K562 (cell line): ENCODE measurements around the gene DYNLT2. TPM values are rescaled to one million over a fixed set of nuclear protein-coding genes. Genes with fewer than 3 reads are reported as not detected.

Experiments
- ARID2 ChIP-seq: fragments of 450-650 bp; IDR thresholded peaks from 2 replicates; pipeline ENCODE4 v1.6.1; 2017; ENCODE audit warnings: antibody characterized with exemption, mild to moderate bottlenecking
- BRCA1 ChIP-seq, 2 experiments: fragments of 450-650 bp in 1 of 2; sonication (generic) in 1 of 2; formaldehyde crosslinking in 1 of 2; IDR thresholded peaks; 2 replicates each; pipeline versions ENCODE4 v1.5.0 to v1.6.1; 2017 to 2020; ENCODE audit warnings: mild to moderate bottlenecking in 1 of 2, missing genetic modification reagents in 1 of 2
- CHD4 ChIP-seq: fragments of 200-600 bp; sonication (generic); IDR thresholded peaks from 3 replicates; pipeline ENCODE4 v1.6.1; 2012; ENCODE audit warnings: low read depth, mild to moderate bottlenecking, mixed read lengths, low read length, inconsistent platforms; ENCODE audit not compliant: insufficient read depth, insufficient replicate concordance, poor library complexity, severe bottlenecking
- EP400 ChIP-seq: fragments of 450-650 bp; IDR thresholded peaks from 2 replicates; pipeline ENCODE4 v1.6.1; 2017; ENCODE audit warnings: antibody characterized with exemption, mild to moderate bottlenecking, moderate library complexity
- ERF ChIP-seq: fragments of 450-650 bp; formaldehyde crosslinking; IDR thresholded peaks from 2 replicates; pipeline ENCODE4 v1.4.0; 2020; ENCODE audit warnings: mild to moderate bottlenecking, mixed read lengths
- HCFC1 ChIP-seq: IDR thresholded peaks from 2 replicates; pipeline ENCODE4 v1.6.1; 2012; ENCODE audit warnings: low read depth, low read length, improper control_type of control experiment
- KHSRP ChIP-seq: fragments of 450-650 bp; IDR thresholded peaks from 2 replicates; pipeline ENCODE4 v1.6.1; 2017
- NFXL1 ChIP-seq: fragments of 450-650 bp; formaldehyde crosslinking; IDR thresholded peaks from 2 replicates; pipeline ENCODE4 v1.4.0; 2021; ENCODE audit warnings: mild to moderate bottlenecking
- POLR2AphosphoS2 ChIP-seq: IDR thresholded peaks from 2 replicates; pipeline ENCODE4 v1.6.1; 2012; ENCODE audit warnings: low read length, improper control_type of control experiment
- POLR2AphosphoS5 ChIP-seq: IDR thresholded peaks from 2 replicates; pipeline ENCODE4 v1.6.1; 2011; ENCODE audit warnings: mild to moderate bottlenecking, low read depth, low read length, moderate library complexity; ENCODE audit not compliant: control insufficient read depth, insufficient read depth
- PTRF ChIP-seq: fragments of 450-650 bp; IDR thresholded peaks from 2 replicates; pipeline ENCODE4 v1.6.1; 2016; ENCODE audit warnings: mild to moderate bottlenecking, missing genetic modification characterization, missing compliant biosample characterization
- SREBF2 ChIP-seq: sonication (generic); formaldehyde crosslinking; IDR thresholded peaks from 2 replicates; pipeline ENCODE4 v1.4.0; 2020; ENCODE audit warnings: mild to moderate bottlenecking, missing genetic modification reagents
- ZBTB17 ChIP-seq: fragments of 450-650 bp; formaldehyde crosslinking; IDR thresholded peaks from 2 replicates; pipeline ENCODE4 v1.4.0; 2020; ENCODE audit warnings: mild to moderate bottlenecking
- ZFP1 ChIP-seq: fragments of 450-650 bp; formaldehyde crosslinking; IDR thresholded peaks from 2 replicates; pipeline ENCODE4 v1.4.0; 2020; ENCODE audit warnings: mild to moderate bottlenecking, mixed read lengths
- ZNF274 ChIP-seq: IDR thresholded peaks from 2 replicates; pipeline ENCODE4 v1.6.1; 2011; ENCODE audit warnings: low read depth, mild to moderate bottlenecking, low read length, moderate library complexity, borderline replicate concordance
- ZNF311 ChIP-seq: fragments of 250-450 bp; sonication (Bioruptor Pico); IDR thresholded peaks from 2 replicates; pipeline ENCODE4 v1.4.0; 2020; ENCODE audit warnings: mild to moderate bottlenecking, moderate library complexity
- ZNF444 ChIP-seq: fragments of 250-450 bp; sonication (Bioruptor Pico); IDR thresholded peaks from 2 replicates; pipeline ENCODE4 v1.4.0; 2020; ENCODE audit warnings: mild to moderate bottlenecking, moderate library complexity
- ZNF696 ChIP-seq: fragments of 250-450 bp; sonication (Bioruptor Pico); conservative IDR thresholded peaks from 2 replicates; pipeline ENCODE4 v1.4.0; 2020; ENCODE audit warnings: mild to moderate bottlenecking, moderate library complexity
- ZZZ3 ChIP-seq: fragments of 450-650 bp; IDR thresholded peaks from 2 replicates; pipeline ENCODE4 v1.6.1; 2016; ENCODE audit warnings: antibody characterized with exemption, mild to moderate bottlenecking, moderate library complexity
- polyA plus RNA-seq, 8 experiments: library from polyadenylated mRNA; depleted of rRNA in 4 of 8; stranded (reverse) in 5 of 8; unstranded in 3 of 8; fragments of >200 nt; fragmentation: Nextera tagmentation in 2 of 8; fragmentation: Illumina TruSeq in 1 of 8; extraction: Ambion mirVana in 2 of 8; extraction: Trizol in 1 of 8; gene quantifications; 2 replicates each; pipeline versions ENCODE4 v1.2.1 to v1.2.3, GENCODE V29; 2011 to 2014; ENCODE audit warnings: inconsistent platforms in 1 of 8, missing spikeins in 1 of 8
- total RNA-seq, 7 experiments: library from RNA; depleted of rRNA in 6 of 7; stranded (reverse); fragments of >200 nt in 6 of 7; fragmentation: Illumina TruSeq in 2 of 7; extraction: Trizol in 2 of 7; gene quantifications; 2 replicates each; pipeline versions ENCODE4 v1.2.1 to v1.2.3, GENCODE V29; 2011 to 2021; ENCODE audit warnings: low replicate concordance in 1 of 7
- TF ChIP-seq, protein P1 (sequence below): fragments of 150-350 bp; conservative IDR thresholded peaks from 2 replicates; pipeline ENCODE4 v1.6.1; 2014; ENCODE audit warnings: low read length
- TF ChIP-seq, protein P2 (sequence below): fragments of 450-650 bp; formaldehyde crosslinking; IDR thresholded peaks from 2 replicates; pipeline ENCODE4 v1.4.0; 2020; ENCODE audit warnings: mild to moderate bottlenecking, mixed read lengths
- TF ChIP-seq, protein P3 (sequence below): fragments of 450-650 bp; formaldehyde crosslinking; IDR thresholded peaks from 2 replicates; pipeline ENCODE4 v1.4.0; 2020; ENCODE audit warnings: mild to moderate bottlenecking, moderate library complexity

Gene DYNLT2
- total and polyA plus RNA-seq, 9 of the 15 experiments (the other 6 are each of a cell fraction or from before 2014, with no cell fraction given) = 2.0 to 12.8 (median 6.3) TPM

DNA sequence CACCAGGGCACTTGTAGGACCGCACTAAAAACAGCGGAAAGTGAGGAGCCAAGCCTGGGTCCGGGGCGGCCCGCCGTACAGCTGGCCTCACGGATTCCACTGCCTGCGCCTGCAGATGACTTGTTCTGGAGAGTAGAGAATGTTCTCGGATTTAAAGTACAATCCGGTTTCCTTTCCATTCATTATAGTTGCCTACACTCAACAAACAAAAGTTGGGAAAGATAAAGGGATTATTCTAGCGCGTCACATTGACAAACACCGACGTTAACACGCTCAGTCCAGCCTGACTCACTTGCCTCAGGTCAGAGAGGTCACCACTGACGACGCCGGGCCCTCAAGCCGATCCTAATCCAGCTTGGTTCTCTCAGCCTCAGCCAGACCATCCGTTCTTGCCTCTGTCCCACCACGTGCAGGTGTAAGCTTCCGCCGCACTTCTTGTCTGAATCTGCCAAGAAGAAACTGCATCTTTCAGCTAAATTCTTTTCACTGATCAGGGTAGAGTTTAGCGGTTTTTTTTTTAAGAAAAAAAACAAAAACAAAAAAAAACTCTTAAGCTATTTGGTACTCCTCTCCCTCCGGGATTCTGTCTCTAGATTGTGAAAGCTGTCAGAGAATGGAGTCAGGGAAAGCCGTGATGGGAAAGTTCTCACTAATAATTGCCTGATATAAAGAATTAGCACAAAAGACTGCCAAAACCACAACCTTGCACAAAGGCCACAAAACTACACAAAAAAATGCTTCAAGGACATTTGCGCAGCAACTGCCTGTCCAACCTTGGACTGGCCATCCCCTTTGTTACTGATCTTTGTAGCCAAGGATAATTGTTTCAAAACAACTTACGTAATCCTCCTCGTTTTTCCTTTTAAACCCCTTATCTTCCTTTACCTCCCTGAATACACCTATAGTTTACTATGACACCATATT lies 26.0 kb downstream of the DYNLT2 start (continued):
- TF ChIP-seq CHD4 = no peak
- no peak for TF ChIP-seq ZNF696 (CRISPR knock-in tag)
- TF ChIP-seq ZFP1 (CRISPR knock-in tag) = no peak
- TF ChIP-seq HCFC1 = no peak
- TF ChIP-seq ERF (CRISPR knock-in tag) = no peak
- TF ChIP-seq ARID2 = no peak
- TF ChIP-seq, protein P1, sequence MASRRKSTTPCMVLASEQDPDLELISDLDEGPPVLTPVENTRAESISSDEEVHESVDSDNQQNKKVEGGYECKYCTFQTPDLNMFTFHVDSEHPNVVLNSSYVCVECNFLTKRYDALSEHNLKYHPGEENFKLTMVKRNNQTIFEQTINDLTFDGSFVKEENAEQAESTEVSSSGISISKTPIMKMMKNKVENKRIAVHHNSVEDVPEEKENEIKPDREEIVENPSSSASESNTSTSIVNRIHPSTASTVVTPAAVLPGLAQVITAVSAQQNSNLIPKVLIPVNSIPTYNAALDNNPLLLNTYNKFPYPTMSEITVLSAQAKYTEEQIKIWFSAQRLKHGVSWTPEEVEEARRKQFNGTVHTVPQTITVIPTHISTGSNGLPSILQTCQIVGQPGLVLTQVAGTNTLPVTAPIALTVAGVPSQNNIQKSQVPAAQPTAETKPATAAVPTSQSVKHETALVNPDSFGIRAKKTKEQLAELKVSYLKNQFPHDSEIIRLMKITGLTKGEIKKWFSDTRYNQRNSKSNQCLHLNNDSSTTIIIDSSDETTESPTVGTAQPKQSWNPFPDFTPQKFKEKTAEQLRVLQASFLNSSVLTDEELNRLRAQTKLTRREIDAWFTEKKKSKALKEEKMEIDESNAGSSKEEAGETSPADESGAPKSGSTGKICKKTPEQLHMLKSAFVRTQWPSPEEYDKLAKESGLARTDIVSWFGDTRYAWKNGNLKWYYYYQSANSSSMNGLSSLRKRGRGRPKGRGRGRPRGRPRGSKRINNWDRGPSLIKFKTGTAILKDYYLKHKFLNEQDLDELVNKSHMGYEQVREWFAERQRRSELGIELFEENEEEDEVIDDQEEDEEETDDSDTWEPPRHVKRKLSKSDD = no peak
- TF ChIP-seq, protein P2, sequence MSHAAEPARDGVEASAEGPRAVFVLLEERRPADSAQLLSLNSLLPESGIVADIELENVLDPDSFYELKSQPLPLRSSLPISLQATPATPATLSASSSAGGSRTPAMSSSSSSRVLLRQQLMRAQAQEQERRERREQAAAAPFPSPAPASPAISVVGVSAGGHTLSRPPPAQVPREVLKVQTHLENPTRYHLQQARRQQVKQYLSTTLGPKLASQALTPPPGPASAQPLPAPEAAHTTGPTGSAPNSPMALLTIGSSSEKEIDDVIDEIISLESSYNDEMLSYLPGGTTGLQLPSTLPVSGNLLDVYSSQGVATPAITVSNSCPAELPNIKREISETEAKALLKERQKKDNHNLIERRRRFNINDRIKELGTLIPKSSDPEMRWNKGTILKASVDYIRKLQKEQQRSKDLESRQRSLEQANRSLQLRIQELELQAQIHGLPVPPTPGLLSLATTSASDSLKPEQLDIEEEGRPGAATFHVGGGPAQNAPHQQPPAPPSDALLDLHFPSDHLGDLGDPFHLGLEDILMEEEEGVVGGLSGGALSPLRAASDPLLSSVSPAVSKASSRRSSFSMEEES (CRISPR knock-in tag) = no peak
- TF ChIP-seq ZBTB17 (CRISPR knock-in tag) = no peak
- TF ChIP-seq EP400 = peak; percentile 54
- TF ChIP-seq NFXL1 (CRISPR knock-in tag) = no peak
- no peak for TF ChIP-seq KHSRP
- TF ChIP-seq, protein P3, sequence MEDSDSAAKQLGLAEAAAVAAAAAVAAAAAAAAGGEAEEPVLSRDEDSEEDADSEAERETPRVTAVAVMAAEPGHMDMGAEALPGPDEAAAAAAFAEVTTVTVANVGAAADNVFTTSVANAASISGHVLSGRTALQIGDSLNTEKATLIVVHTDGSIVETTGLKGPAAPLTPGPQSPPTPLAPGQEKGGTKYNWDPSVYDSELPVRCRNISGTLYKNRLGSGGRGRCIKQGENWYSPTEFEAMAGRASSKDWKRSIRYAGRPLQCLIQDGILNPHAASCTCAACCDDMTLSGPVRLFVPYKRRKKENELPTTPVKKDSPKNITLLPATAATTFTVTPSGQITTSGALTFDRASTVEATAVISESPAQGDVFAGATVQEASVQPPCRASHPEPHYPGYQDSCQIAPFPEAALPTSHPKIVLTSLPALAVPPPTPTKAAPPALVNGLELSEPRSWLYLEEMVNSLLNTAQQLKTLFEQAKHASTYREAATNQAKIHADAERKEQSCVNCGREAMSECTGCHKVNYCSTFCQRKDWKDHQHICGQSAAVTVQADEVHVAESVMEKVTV (CRISPR knock-in tag) = no peak
- no peak for TF ChIP-seq BRCA1 (IDR thresholded peaks at IDR 0.05)
- TF ChIP-seq BRCA1 (CRISPR knock-in tag; IDR thresholded peaks at IDR 0.05) = no peak
- no peak for TF ChIP-seq PTRF (tag)
- TF ChIP-seq ZNF274 = no peak
- no peak for TF ChIP-seq ZNF444 (CRISPR knock-in tag)
- TF ChIP-seq ZNF311 (CRISPR knock-in tag) = 0 out of 2 replicates have a peak, but pooled peaks have one; percentile 28
- no peak for TF ChIP-seq SREBF2 (CRISPR knock-in tag)
- peak; percentile 21; the same call in 1 of the 2 replicates for TF ChIP-seq POLR2AphosphoS5
- no peak for TF ChIP-seq POLR2AphosphoS2
- no peak for TF ChIP-seq ZZZ3
